H1 (cell line): Measurements from ENCODE around the gene MUC2. TPM values are rescaled to one million over a fixed set of nuclear protein-coding genes. Genes with fewer than 3 reads are reported as not detected.
A peak's percentile ranks its signal among the peaks of the same experiment; 100 is the strongest.

Experiments used
- CTCF ChIA-PET: fragments of 300-600 bp; sonication (Branson Sonifier 250); formaldehyde crosslinking; loops from one replicate; lab custom pipeline; 2021; ENCODE audit not compliant: partially characterized antibody; lab: Charles Lee
- POLR2A ChIA-PET: fragments of 300-600 bp; sonication (Branson Sonifier 250); formaldehyde crosslinking; loops from one replicate; lab custom pipeline; 2021; ENCODE audit warnings: inconsistent platforms; ENCODE audit not compliant: partially characterized antibody; lab: Charles Lee
- DNase-seq, 2 experiments: peaks; one replicate each; pipeline versions ENCODE4 v3.0.0 to v3.0.0-alpha.2; 2010 to 2022; ENCODE audit warnings: low spot score in 2 of 2, low read depth in 1 of 2, mixed read lengths in 1 of 2
- FAIRE-seq: peaks from 2 replicates; lab custom pipeline; 2011; peaks lifted over from hg19 to GRCh38; lab: Jason Lieb, UNC
- H2AFZ ChIP-seq: 2 replicates; pipeline ENCODE4 v1.8.1; 2012; ENCODE audit warnings: low read length, inconsistent platforms
- H2AK5ac ChIP-seq: 2 replicates; pipeline ENCODE4 v1.6.1; 2013; ENCODE audit warnings: low read depth, low read length
- H2BK120ac ChIP-seq: replicated peaks from 2 replicates; pipeline ENCODE3; 2013; ENCODE audit warnings: low read depth, low read length, inconsistent platforms
- H2BK12ac ChIP-seq: 2 replicates; pipeline ENCODE4 v1.6.1; 2013; ENCODE audit warnings: low read depth, low read length
- H2BK15ac ChIP-seq: 2 replicates; pipeline ENCODE4 v1.6.1; 2013; ENCODE audit warnings: low read length
- H2BK20ac ChIP-seq: 2 replicates; pipeline ENCODE4 v1.6.1; 2013; ENCODE audit warnings: low read length
- H2BK5ac ChIP-seq: 2 replicates; pipeline ENCODE4 v1.6.1; 2013; ENCODE audit warnings: low read depth, low read length
- H3K14ac ChIP-seq: 2 replicates; pipeline ENCODE4 v1.6.1; 2013; ENCODE audit warnings: inconsistent platforms; ENCODE audit not compliant: insufficient read length
- H3K18ac ChIP-seq: 2 replicates; pipeline ENCODE4 v1.6.1; 2013; ENCODE audit warnings: low read length; ENCODE audit errors: extremely low read depth
- H3K23ac ChIP-seq: 2 replicates; pipeline ENCODE4 v1.6.1; 2013; ENCODE audit warnings: inconsistent platforms; ENCODE audit not compliant: insufficient read length
- H3K23me2 ChIP-seq: 2 replicates; pipeline ENCODE4 v1.6.1; 2013; ENCODE audit warnings: low read depth, low read length
- H3K27ac ChIP-seq: 2 replicates; pipeline ENCODE4 v1.6.1; 2011; ENCODE audit warnings: low read depth, low read length, inconsistent platforms
- H3K27me3 ChIP-seq, 4 experiments: replicated peaks in 1 of 4; 1 replicate in 1 of 4; 2 replicates in 3 of 4; pipeline versions ENCODE4 v1.6.1 to v1.8.1; 2011 to 2013; ENCODE audit warnings: low read length in 3 of 4, mild to moderate bottlenecking in 3 of 4, inconsistent platforms in 2 of 4, mixed read lengths in 2 of 4, moderate library complexity in 1 of 4; ENCODE audit not compliant: control insufficient read depth in 3 of 4, insufficient read depth in 3 of 4; ENCODE audit errors: extremely low read depth in 1 of 4
- H3K36me3 ChIP-seq, 4 experiments: 2 replicates each; pipeline versions ENCODE4 v1.6.1 to v1.8.1; 2011 to 2013; ENCODE audit warnings: mild to moderate bottlenecking in 4 of 4, low read length in 3 of 4, moderate library complexity in 2 of 4, control low read depth in 1 of 4, inconsistent platforms in 1 of 4; ENCODE audit not compliant: insufficient read depth in 4 of 4, control insufficient read depth in 2 of 4
- H3K4ac ChIP-seq: replicated peaks from 2 replicates; pipeline ENCODE3; 2013; ENCODE audit warnings: low read length, low read depth, mixed read lengths, inconsistent platforms; ENCODE audit not compliant: insufficient read length
- H3K4me1 ChIP-seq, 4 experiments: replicated peaks in 1 of 4; 1 replicate in 1 of 4; 2 replicates in 3 of 4; pipeline versions ENCODE4 v1.6.1 to v1.8.1; 2011 to 2013; ENCODE audit warnings: low read length in 3 of 4, inconsistent platforms in 2 of 4, mixed read lengths in 1 of 4; ENCODE audit not compliant: insufficient read depth in 4 of 4, control insufficient read depth in 3 of 4
- H3K4me2 ChIP-seq, 2 experiments: 2 replicates each; pipeline versions ENCODE4 v1.6.1 to v1.8.1; 2011 to 2013; ENCODE audit warnings: low read depth in 2 of 2, low read length in 2 of 2, control low read depth in 1 of 2, inconsistent platforms in 1 of 2, mild to moderate bottlenecking in 1 of 2; ENCODE audit not compliant: insufficient read depth in 1 of 2
- H3K4me3 ChIP-seq, 4 experiments: fragments of 200-600, 300-600 bp in 1 of 4; sonication (generic), shearing (Covaris generic), sonication (Bioruptor Twin) in 1 of 4; 2 replicates each; pipeline versions ENCODE4 v1.5.1 to v1.8.1; 2011 to 2016; ENCODE audit warnings: low read length in 4 of 4, low read depth in 3 of 4, control low read depth in 2 of 4, inconsistent platforms in 2 of 4, mild to moderate bottlenecking in 2 of 4, mixed read lengths in 1 of 4, moderate library complexity in 1 of 4; ENCODE audit not compliant: insufficient read depth in 2 of 4; ENCODE audit errors: extremely low read depth in 1 of 4
- H3K56ac ChIP-seq: replicated peaks from 2 replicates; pipeline ENCODE3; 2013; ENCODE audit warnings: low read depth, mild to moderate bottlenecking, mixed read lengths, low read length, inconsistent platforms; ENCODE audit not compliant: insufficient read length
- H3K79me1 ChIP-seq: 2 replicates; pipeline ENCODE4 v1.6.1; 2013; ENCODE audit warnings: low read depth, low read length, control low read depth
- H3K79me2 ChIP-seq, 2 experiments: 2 replicates each; pipeline versions ENCODE4 v1.6.1 to v1.8.1; 2012 to 2013; ENCODE audit warnings: low read length in 2 of 2, mild to moderate bottlenecking in 2 of 2, inconsistent platforms in 1 of 2; ENCODE audit not compliant: insufficient read depth in 2 of 2, control insufficient read depth in 1 of 2
- H3K9ac ChIP-seq, 4 experiments: replicated peaks in 1 of 4; 1 replicate in 1 of 4; 2 replicates in 3 of 4; pipeline versions ENCODE4 v1.6.1 to v1.8.1; 2011 to 2013; ENCODE audit warnings: low read depth in 3 of 4, low read length in 3 of 4, control low read depth in 2 of 4, mild to moderate bottlenecking in 2 of 4, moderate library complexity in 2 of 4, inconsistent platforms in 1 of 4; ENCODE audit errors: extremely low read depth in 1 of 4
- H3K9me3 ChIP-seq, 2 experiments: 2 replicates each; pipeline versions ENCODE4 v1.6.1 to v1.8.1; 2012 to 2013; ENCODE audit warnings: mild to moderate bottlenecking in 2 of 2, moderate library complexity in 2 of 2, control low read depth in 1 of 2, inconsistent platforms in 1 of 2, low read depth in 1 of 2, low read length in 1 of 2, mixed read lengths in 1 of 2; ENCODE audit not compliant: insufficient read depth in 2 of 2
- H4K20me1 ChIP-seq, 2 experiments: replicated peaks in 1 of 2; 2 replicates each; pipeline versions ENCODE3 to v1.8.1; 2011 to 2013; ENCODE audit warnings: inconsistent platforms in 2 of 2, low read length in 2 of 2, mild to moderate bottlenecking in 1 of 2; ENCODE audit not compliant: insufficient read depth in 2 of 2, control insufficient read depth in 1 of 2
- H4K5ac ChIP-seq: 2 replicates; pipeline ENCODE4 v1.6.1; 2013; ENCODE audit warnings: low read length, low read depth, mixed read lengths, inconsistent platforms; ENCODE audit not compliant: insufficient read length
- H4K8ac ChIP-seq: 2 replicates; pipeline ENCODE4 v1.8.0; 2013; ENCODE audit warnings: mild to moderate bottlenecking, moderate library complexity, low read length, inconsistent platforms; ENCODE audit not compliant: insufficient read depth; ENCODE audit errors: extremely low read depth
- H4K91ac ChIP-seq: replicated peaks from 2 replicates; pipeline ENCODE3; 2013; ENCODE audit warnings: low read length, mixed read lengths, inconsistent platforms; ENCODE audit not compliant: insufficient read length
- ATF3 ChIP-seq: IDR thresholded peaks from 2 replicates; pipeline ENCODE4 v1.6.1; 2011; ENCODE audit warnings: low read depth, mild to moderate bottlenecking, low read length; ENCODE audit not compliant: insufficient read depth
- E2F6 ChIP-seq: IDR thresholded peaks from 2 replicates; pipeline ENCODE4 v1.6.1; 2012; ENCODE audit warnings: inconsistent platforms
- MAFK ChIP-seq: IDR thresholded peaks from 2 replicates; pipeline ENCODE4 v1.6.1; 2012; ENCODE audit warnings: low read depth, mild to moderate bottlenecking, improper control_type of control experiment, low read length
- SP4 ChIP-seq: IDR thresholded peaks from 2 replicates; pipeline ENCODE4 v1.6.1; 2012; ENCODE audit warnings: low read length, inconsistent platforms
- TCF12 ChIP-seq: IDR thresholded peaks from 2 replicates; pipeline ENCODE4 v1.6.1; 2011; ENCODE audit warnings: low read depth, mild to moderate bottlenecking, low read length
- polyA plus RNA-seq, 7 experiments: library from polyadenylated mRNA; depleted of rRNA in 3 of 7; stranded (reverse) in 5 of 7; unstranded in 2 of 7; fragments of >200 nt in 5 of 7; fragments of 200-250 nt in 2 of 7; gene quantifications; 1 replicate in 5 of 7; 2 replicates in 1 of 7; 4 replicates in 1 of 7; pipeline versions ENCODE4 v1.2.1 to v1.2.3, GENCODE V29; 2011 to 2013; ENCODE audit warnings: missing spikeins in 2 of 7, mixed read lengths in 2 of 7
- total RNA-seq: library from RNA; stranded (reverse); fragmentation: NEBNext Ultra II Directional; extraction: Animal tissue kit (Norgen Biotek cat#: 25700); gene quantifications from 2 replicates; pipeline ENCODE4 v1.2.1, GENCODE V29; 2021

MUC2 gene
- total and polyA plus RNA-seq, 2 of the 8 experiments (the other 6 are each of a cell fraction or from before 2014, with no cell fraction given): not detected

DNA sequence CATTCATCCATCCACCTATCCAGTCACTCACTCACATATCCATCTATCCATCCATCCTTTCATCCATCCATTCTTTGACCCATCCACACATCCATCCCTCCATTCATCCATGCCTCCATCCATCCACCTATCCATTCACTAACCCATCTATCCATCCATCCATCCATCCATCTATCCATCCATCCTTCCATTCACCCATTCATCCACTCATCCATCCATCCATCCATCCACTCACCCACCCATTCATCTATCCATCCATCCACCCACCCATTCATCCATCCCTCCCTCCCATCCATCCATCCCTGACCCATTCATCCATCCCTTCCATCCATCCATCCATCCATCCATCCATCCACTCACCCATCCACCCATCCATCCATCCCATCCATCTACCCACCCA, 4.9 kb upstream of the MUC2 start:
- no peaks in the 10 kb centered on the region for H3K9me3 ChIP-seq
- H3K56ac ChIP-seq: no peak overlapping the region
- peaks cover 0 to 2% of the 10 kb centered on the region in 2 experiments for H4K20me1 ChIP-seq
- no peak overlapping the region for H3K4ac ChIP-seq
- no peak overlapping the region for H2BK120ac ChIP-seq
- H2BK15ac ChIP-seq: no peak overlapping the region
- H4K5ac ChIP-seq: no peak overlapping the region
- no peak overlapping the region for H2BK5ac ChIP-seq
- no peak overlapping the region for H3K14ac ChIP-seq
- CTCF ChIA-PET: no interaction called here
- DNase-seq (no peak), FAIRE-seq (no peak)
- H3K4me3 ChIP-seq: no peak overlapping the region
- no peak overlapping the region for H3K27ac ChIP-seq
- no peaks in the 10 kb centered on the region for H3K79me1 ChIP-seq
- H3K23me2 ChIP-seq: peaks cover 6% of the 10 kb centered on the region; the same call in 1 of the 2 replicates
- no peak overlapping the region for H2BK20ac ChIP-seq
- peaks cover 0 to 3% (median 0%) of the 10 kb centered on the region in 4 experiments; a peak in 2 of 7 replicates for H3K4me1 ChIP-seq
- POLR2A ChIA-PET: no interaction called here
- no peak overlapping the region for H3K23ac ChIP-seq
- no peak overlapping the region for H4K8ac ChIP-seq
- H3K36me3 ChIP-seq: no peaks in the 10 kb centered on the region
- peaks cover 0 to 2% (median 0%) of the 10 kb centered on the region in 4 experiments; a peak in 1 of 7 replicates for H3K27me3 ChIP-seq
- H3K18ac ChIP-seq: no peak overlapping the region
- H3K4me2 ChIP-seq: no peak overlapping the region
- H3K79me2 ChIP-seq: no peaks in the 10 kb centered on the region
- H2BK12ac ChIP-seq: no peak overlapping the region
- H2AK5ac ChIP-seq: 0 out of 2 replicates have a peak overlapping the region, but pooled peaks have one; percentile 53
- H3K9ac ChIP-seq: no peak overlapping the region
- H2AFZ ChIP-seq: no peak overlapping the region
- no peak overlapping the region for H4K91ac ChIP-seq
- no peak for TF ChIP-seq TCF12
- TF ChIP-seq E2F6: no peak
- TF ChIP-seq SP4: no peak
- TF ChIP-seq ATF3: no peak
- no peak for TF ChIP-seq MAFK
